ENCODE results near the gene UBL4A. TPM values are rescaled to one million over a fixed set of nuclear protein-coding genes. Genes with fewer than 3 reads are reported as not detected.

Gene UBL4A
- total and polyA plus RNA-seq, 5 donors: 43.6 to 62.1 (median 60.0) TPM

DNA sequence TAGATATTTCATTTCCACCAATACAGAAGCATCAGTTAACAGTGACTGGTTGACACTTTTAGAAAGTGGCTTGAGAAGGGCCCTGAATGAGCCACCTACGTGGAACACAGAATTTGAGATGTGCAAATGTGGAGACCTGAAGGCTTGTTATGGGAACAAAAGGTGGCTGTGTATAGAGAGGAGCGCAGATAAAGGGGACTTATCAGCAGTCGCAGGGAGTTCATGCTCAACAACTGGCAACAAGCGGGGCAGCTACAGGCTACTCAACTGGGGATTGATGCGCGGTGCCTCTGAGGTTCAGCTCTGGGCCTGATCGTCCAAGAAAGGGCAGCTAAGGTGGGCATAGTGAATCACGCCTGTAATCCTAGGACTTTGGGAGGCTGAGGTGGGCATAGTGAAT lies 33.0 kb upstream of the UBL4A start:
- no peak overlapping the region for H3K4me3 ChIP-seq (ENCODE audit: low read length)
- H3K4me1 ChIP-seq (ENCODE audit: control insufficient read depth, insufficient read depth, low read length): peaks cover 3% of the 10 kb centered on the region
- DNase-seq: no peak
- no peaks in the 10 kb centered on the region for H3K27me3 ChIP-seq (ENCODE audit: control insufficient read depth, insufficient read depth)
- H3K9me3 ChIP-seq (ENCODE audit: control insufficient read depth, low read length): no peaks in the 10 kb centered on the region
- 91% methylated on average over 8 of the region's 8 CpGs for WGBS
- intact Hi-C loops (cut with DNase I): loop anchor here in 1 of 4 donors (10.0 kb wide), 1 partner anchor 115 kb away; the partner anchor contains the start of gene DNASE1L1
- no peak overlapping the region for H3K27ac ChIP-seq (ENCODE audit: low read length)
- ATAC-seq: no peak

DNA sequence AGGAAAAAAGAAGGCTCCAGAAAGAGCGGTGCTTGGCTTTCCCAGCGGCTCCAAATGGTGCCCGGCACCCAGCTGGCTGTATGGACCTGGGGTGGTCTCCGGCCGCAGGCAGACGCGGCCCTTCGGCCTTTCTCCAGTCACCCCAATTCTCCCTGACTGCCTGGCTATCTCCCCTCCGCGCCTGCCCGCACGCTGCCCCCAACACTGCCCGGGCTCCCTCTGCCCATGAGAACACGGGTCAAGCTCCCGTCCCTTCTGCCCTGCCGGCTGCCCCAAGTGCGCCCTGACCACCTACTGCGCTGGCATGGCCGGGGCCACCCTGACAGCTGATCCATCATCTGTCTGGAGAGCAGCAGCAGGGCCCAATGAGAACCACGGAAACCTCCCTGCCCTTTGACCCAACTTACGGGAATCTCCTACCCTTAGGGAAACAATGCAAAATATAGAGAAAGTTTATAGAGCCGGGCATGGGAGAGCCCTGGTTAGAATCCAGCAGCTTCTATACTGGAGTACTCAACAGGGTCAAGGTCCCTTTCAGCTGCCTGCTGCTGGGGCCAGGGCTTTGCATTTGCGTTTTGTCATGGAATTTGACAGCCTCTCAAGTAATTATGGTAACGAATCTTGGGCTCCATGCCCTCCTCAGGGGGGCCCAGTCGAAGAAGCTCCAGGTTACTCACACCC lies 30.8 kb upstream of the UBL4A start:
- Histone ChIP-seq H3K27ac (ENCODE audit: low read length) (peak overlapping the region; percentile 80), H3K9me3 (ENCODE audit: control insufficient read depth, low read length) (no peaks in the 10 kb centered on the region), H3K4me1 (ENCODE audit: control insufficient read depth, insufficient read depth, low read length) (peaks cover 3% of the 10 kb centered on the region), H3K27me3 (ENCODE audit: control insufficient read depth, insufficient read depth) (no peaks in the 10 kb centered on the region), H3K4me3 (ENCODE audit: low read length) (no peak overlapping the region)
- ATAC-seq: peak; percentile 2 to 3
- WGBS: 30% methylated on average over 25 of the region's 25 CpGs
- peak in 1 of 3 donors; percentile 67 for DNase-seq
- intact Hi-C loops (cut with DNase I): loop anchor here in 1 of 4 donors (10.0 kb wide), 1 partner anchor 112 kb away; the partner anchor contains the start of gene DNASE1L1

- peak; percentile 57 to 66 for ATAC-seq
- Histone ChIP-seq H3K4me3 (ENCODE audit: low read length) (peak overlapping the region; percentile 42), H3K27ac (ENCODE audit: low read length) (peak overlapping the region; percentile 80), H3K9me3 (ENCODE audit: control insufficient read depth, low read length) (no peaks in the 10 kb centered on the region), H3K4me1 (ENCODE audit: control insufficient read depth, insufficient read depth, low read length) (peaks cover 3% of the 10 kb centered on the region), H3K27me3 (ENCODE audit: control insufficient read depth, insufficient read depth) (no peaks in the 10 kb centered on the region)
- WGBS: 3% methylated on average over 19 of the region's 19 CpGs
- intact Hi-C loops (cut with DNase I): loop anchor here in 1 of 4 donors (10.0 kb wide), 1 partner anchor 112 kb away; the partner anchor contains the start of gene DNASE1L1
- DNase-seq: peak in 1 of 3 donors; percentile 66
Measured at GRCh38 chrX:154516656-154517100, 30.3 kb upstream of the UBL4A start.

DNA sequence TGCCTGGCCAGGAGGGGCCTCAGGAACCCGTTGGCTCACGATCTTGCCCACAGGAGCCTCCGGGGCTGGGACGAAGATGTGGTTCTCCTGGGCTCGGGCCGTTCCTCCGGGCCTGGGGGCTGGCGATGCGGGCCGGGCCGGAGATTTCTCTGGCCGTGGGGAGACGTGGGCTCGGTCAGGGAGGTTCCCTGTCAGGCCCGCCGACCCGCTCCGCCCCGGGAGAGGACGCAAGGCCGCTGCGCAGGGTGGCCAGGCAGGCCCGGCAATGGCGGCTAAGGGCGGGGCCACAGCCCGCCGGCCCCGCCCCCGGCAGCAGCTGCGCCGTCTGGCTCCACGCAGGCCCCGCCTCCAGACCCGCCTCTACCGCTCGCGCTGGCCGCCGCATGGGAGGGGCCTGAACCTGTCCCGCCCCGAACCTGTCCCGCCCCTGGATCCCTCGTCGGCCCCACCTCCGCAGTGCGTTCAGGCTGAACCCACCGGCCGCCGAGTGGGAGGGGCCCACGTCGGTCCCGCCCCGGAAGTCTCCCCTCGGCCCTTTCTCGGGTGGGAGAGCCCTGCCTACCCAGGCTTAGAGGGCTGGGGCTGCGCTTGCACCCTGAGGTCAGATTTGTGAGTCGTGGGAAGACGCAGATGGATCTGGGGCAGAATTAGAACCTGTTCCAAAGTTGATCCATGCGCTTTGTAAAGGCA lies 29.7 kb upstream of the UBL4A start, which contains the start of gene FAM3A:
FAM3A (minus strand) TSS at position 267 of the 690 bp plus-strand sequence. CDS start 460 bp downstream, outside the sequence.
- intact Hi-C loops (cut with DNase I): loop anchor here in 1 of 4 donors (10.0 kb wide), 1 partner anchor 111 kb away; the partner anchor contains the start of gene DNASE1L1
- ATAC-seq: peak; percentile 97
- peak within 1 kb of the TSS; percentile 84 for H3K4me3 ChIP-seq (ENCODE audit: low read length)
- no peaks in the 10 kb centered on the region for H3K9me3 ChIP-seq (ENCODE audit: control insufficient read depth, low read length)
- under 1% methylated on average over 57 of the region's 59 CpGs for WGBS
- H3K27ac ChIP-seq (ENCODE audit: low read length): peak within 1 kb of the TSS; percentile 93
- H3K27me3 ChIP-seq (ENCODE audit: control insufficient read depth, insufficient read depth): no peaks in the 10 kb centered on the region
- peak; percentile 94 to 98 (median 96) for DNase-seq
- H3K4me1 ChIP-seq (ENCODE audit: control insufficient read depth, insufficient read depth, low read length): peaks cover 3% of the 10 kb centered on the region

- peak overlapping the region; percentile 93 for H3K27ac ChIP-seq (ENCODE audit: low read length)
- intact Hi-C loops (cut with DNase I): loop anchor here in 1 of 4 donors (10.0 kb wide), 1 partner anchor 111 kb away; the partner anchor contains the start of gene DNASE1L1
- peaks cover 3% of the 10 kb centered on the region for H3K4me1 ChIP-seq (ENCODE audit: control insufficient read depth, insufficient read depth, low read length)
- H3K4me3 ChIP-seq (ENCODE audit: low read length): peak overlapping the region; percentile 84
- 17% methylated on average over 34 of the region's 34 CpGs for WGBS
- DNase-seq: peak; percentile 52 to 82 (median 81)
- H3K9me3 ChIP-seq (ENCODE audit: control insufficient read depth, low read length): no peaks in the 10 kb centered on the region
- peak in 1 of 2 donors; percentile 6 for ATAC-seq
- H3K27me3 ChIP-seq (ENCODE audit: control insufficient read depth, insufficient read depth): no peaks in the 10 kb centered on the region
Measured at GRCh38 chrX:154515090-154515965, 28.9 kb upstream of the UBL4A start.

DNA sequence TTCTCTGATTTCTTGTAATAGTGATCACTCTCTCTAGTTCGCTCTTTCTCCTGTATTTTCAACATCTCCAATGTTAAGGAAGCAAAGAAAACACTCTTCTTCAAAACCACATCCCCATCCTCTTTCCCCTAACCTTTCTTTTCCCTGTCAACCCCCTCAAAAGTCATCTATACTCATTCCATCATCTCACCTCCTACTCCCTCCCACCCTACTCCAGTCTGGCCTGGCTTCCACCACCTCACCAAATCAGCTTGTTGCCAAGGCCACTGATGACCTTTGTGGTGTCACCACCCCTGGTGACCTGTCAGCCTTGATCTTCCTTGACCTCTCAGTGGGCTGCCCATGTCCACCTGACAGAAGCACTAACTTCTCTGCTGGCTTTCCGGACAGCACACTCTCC lies 27.3 kb upstream of the UBL4A start:
- H3K27ac ChIP-seq (ENCODE audit: low read length): peak overlapping the region; percentile 19
- H3K4me1 ChIP-seq (ENCODE audit: control insufficient read depth, insufficient read depth, low read length): peaks cover 3% of the 10 kb centered on the region
- ATAC-seq (no peak), DNase-seq (no peak)
- WGBS: 96% methylated on average over 2 of the region's 2 CpGs
- H3K27me3 ChIP-seq (ENCODE audit: control insufficient read depth, insufficient read depth): no peaks in the 10 kb centered on the region
- intact Hi-C loops (cut with DNase I): loop anchor here in 1 of 4 donors (10.0 kb wide), 1 partner anchor 109 kb away; the partner anchor contains the start of gene DNASE1L1
- H3K9me3 ChIP-seq (ENCODE audit: control insufficient read depth, low read length): no peaks in the 10 kb centered on the region
- H3K4me3 ChIP-seq (ENCODE audit: low read length): no peak overlapping the region

- Histone ChIP-seq H3K4me1 (ENCODE audit: control insufficient read depth, insufficient read depth, low read length) (peaks cover 3% of the 10 kb centered on the region), H3K27me3 (ENCODE audit: control insufficient read depth, insufficient read depth) (no peaks in the 10 kb centered on the region), H3K9me3 (ENCODE audit: control insufficient read depth, low read length) (no peaks in the 10 kb centered on the region), H3K4me3 (ENCODE audit: low read length) (no peak overlapping the region), H3K27ac (ENCODE audit: low read length) (no peak overlapping the region)
- intact Hi-C loops (cut with DNase I): loop anchor here in 1 of 4 donors (10.0 kb wide), 1 partner anchor 108 kb away; the partner anchor contains the start of gene DNASE1L1
- no peak for DNase-seq
- ATAC-seq: no peak
- WGBS: 90% methylated on average over 16 of the region's 16 CpGs
Measured at GRCh38 chrX:154512879-154513553, 26.6 kb upstream of the UBL4A start.

DNA sequence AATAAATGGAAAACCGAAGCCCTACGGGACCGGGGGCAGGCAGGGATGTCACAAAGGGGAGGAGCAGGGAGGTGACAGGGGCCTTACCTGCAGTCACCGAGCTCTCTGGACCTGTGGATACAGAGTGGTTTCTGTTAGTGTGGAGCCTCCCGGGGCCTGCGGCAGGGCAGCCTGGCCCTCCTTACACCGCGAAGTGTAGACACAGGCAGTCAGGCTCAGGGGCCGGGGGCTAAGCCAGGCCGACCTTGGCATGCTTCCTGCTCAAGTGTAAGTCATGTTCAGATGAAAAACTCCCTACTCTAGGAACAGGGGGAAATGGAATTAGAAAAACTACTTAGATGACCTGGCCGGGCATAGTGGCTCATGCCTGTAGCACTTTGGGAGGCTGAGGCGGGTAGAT lies 25.3 kb upstream of the UBL4A start:
- H3K27me3 ChIP-seq (ENCODE audit: control insufficient read depth, insufficient read depth): no peaks in the 10 kb centered on the region
- 60% methylated on average over 12 of the region's 12 CpGs for WGBS
- H3K27ac ChIP-seq (ENCODE audit: low read length): no peak overlapping the region
- ATAC-seq (no peak), DNase-seq (peak in 2 of 3 donors; percentile 19 to 37)
- no peaks in the 10 kb centered on the region for H3K9me3 ChIP-seq (ENCODE audit: control insufficient read depth, low read length)
- intact Hi-C loops (cut with DNase I): loop anchor here in 1 of 4 donors (10.0 kb wide), 1 partner anchor 107 kb away; the partner anchor contains the start of gene DNASE1L1
- H3K4me1 ChIP-seq (ENCODE audit: control insufficient read depth, insufficient read depth, low read length): no peaks in the 10 kb centered on the region
- no peak overlapping the region for H3K4me3 ChIP-seq (ENCODE audit: low read length)

DNA sequence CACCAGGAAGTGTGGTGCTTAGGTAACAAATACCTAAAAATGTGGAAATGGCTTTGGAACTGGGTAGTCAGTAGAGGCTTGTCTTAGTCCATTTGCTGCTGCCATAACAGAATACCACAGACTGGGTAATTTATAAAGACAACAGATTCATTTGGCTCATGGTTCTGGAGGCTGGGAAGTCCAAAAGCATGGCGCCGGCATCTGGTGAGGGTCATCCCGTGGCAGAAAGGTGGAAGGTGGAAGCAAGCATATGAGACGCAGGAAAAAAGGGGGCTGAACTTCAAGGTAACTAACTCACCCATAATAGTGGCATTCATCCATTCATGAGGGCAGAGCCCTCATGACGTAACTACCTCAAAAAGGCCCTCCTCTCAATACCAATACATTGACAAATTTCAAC lies 23.0 kb upstream of the UBL4A start:
- intact Hi-C loops (cut with DNase I): no loop called here
- DNase-seq (no peak), ATAC-seq (no peak)
- WGBS: 100% methylated on average over 5 of the region's 5 CpGs
- H3K27me3 ChIP-seq (ENCODE audit: control insufficient read depth, insufficient read depth): no peaks in the 10 kb centered on the region
- H3K4me3 ChIP-seq (ENCODE audit: low read length): no peak overlapping the region
- H3K4me1 ChIP-seq (ENCODE audit: control insufficient read depth, insufficient read depth, low read length): no peaks in the 10 kb centered on the region
- H3K9me3 ChIP-seq (ENCODE audit: control insufficient read depth, low read length): no peaks in the 10 kb centered on the region
- H3K27ac ChIP-seq (ENCODE audit: low read length): no peak overlapping the region

DNA sequence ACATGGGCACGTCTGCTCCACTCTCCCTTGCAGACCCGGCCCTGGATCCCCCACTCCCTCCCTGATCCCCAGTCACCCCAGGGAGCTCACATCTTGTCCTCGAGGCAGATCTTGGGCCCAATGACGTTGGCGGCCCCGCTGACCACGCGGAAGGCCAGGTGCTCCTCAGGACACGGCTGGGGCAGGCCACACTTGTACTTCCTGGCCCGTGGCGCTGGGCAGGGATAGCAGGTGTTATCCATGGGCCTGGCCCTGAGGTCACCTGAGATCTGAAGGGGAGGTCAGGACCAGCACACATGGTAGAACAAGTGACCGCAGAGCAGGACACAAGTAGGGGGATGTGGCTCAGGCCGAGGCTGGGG lies 21.9 kb upstream of the UBL4A start:
- H3K9me3 ChIP-seq (ENCODE audit: control insufficient read depth, low read length): no peaks in the 10 kb centered on the region
- H3K4me1 ChIP-seq (ENCODE audit: control insufficient read depth, insufficient read depth, low read length): no peaks in the 10 kb centered on the region
- peak in 1 of 3 donors; percentile 33 for DNase-seq
- 93% methylated on average over 13 of the region's 13 CpGs for WGBS
- intact Hi-C loops (cut with DNase I): no loop called here
- ATAC-seq: no peak
- H3K27me3 ChIP-seq (ENCODE audit: control insufficient read depth, insufficient read depth): no peaks in the 10 kb centered on the region
- no peak overlapping the region for H3K27ac ChIP-seq (ENCODE audit: low read length)
- no peak overlapping the region for H3K4me3 ChIP-seq (ENCODE audit: low read length)

All from right cardiac atrium (tissue), 5 donors.